GM10847 (cell line): Measurements from ENCODE around the gene CHAC1.

Experiments
- POLR2A ChIP-seq: IDR thresholded peaks from 2 replicates; pipeline ENCODE4 v1.6.1; 2011; ENCODE audit not compliant: insufficient read length; ENCODE audit errors: extremely low read depth

Gene CHAC1

GRCh38 chr15:40929660-40930429, 23.4 kb upstream of the CHAC1 start:
- no peak for TF ChIP-seq POLR2A

- no peak for TF ChIP-seq POLR2A
Observed at GRCh38 chr15:40930430-40931299, 22.6 kb upstream of the CHAC1 start.

DNA sequence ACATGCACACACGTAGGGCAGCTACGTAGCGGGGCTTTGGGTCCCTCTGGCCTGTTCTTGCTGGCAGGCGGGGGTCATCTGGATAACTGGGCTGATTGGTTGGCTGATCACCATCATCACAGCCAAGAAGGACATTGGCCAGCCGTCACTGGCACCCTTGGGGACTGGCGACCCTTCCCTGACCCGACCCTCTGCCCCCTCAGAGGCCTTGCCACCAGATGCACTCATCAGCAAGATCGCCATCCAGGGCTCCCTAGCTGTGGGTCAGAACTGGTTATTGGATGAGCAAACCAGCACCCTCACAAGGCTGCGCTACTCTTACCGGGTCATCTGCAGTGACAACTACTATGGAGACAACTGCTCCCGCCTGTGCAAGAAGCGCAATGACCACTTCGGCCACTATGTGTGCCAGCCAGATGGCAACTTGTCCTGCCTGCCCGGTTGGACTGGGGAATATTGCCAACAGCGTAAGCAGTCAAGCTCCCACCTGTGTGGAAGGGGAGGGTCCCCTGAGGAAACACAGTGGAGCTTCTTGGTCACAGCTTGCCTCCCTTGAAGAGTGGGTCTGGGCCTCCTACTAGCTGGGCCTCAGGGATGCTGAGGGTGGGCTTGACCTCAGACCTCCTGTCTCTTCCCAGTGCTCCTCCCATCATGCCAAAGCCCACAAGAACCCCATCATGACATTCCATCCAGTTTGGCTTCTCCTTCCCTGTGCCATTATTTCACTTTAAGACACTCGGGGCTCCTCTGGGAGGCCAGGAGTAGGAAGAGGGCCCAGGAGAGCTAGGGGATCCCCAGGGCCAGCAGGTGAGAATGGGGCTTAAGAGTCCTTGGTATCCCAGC, 21.8 kb upstream of the CHAC1 start:
- TF ChIP-seq POLR2A: no peak

DNA sequence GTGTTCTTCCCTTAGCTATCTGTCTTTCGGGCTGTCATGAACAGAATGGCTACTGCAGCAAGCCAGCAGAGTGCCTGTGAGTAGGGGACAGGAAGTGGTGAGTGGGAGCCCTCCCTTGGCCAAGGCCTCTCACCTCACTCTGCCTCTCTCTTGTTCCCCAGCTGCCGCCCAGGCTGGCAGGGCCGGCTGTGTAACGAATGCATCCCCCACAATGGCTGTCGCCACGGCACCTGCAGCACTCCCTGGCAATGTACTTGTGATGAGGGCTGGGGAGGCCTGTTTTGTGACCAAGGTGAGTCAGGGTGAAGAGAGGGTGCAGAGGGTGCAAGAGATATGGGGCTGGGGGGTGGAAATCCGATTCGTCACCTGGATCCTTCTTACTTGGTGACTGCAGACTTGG, 21.1 kb upstream of the CHAC1 start:
- no peak for TF ChIP-seq POLR2A

- no peak for TF ChIP-seq POLR2A
Observed at GRCh38 chr15:40932649-40933516, 20.4 kb upstream of the CHAC1 start.

DNA sequence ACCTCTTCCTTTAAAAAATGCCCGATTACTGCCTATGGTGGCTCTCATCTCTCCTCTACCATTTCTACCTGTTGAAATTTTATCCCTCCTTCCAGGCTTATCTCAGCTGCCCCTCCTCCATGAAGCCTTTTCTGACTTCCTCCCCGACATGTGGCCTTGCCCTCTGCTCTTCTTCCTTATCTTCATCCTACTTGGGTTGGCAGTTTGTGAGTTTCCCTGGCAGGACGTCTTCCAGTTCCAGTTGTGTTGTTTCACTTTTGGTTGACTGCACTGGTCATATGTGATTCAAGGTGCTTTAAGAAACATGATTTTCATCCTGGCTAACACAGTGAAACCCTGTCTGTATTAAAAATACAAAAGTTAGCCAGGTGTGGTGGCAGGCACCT, 19.8 kb upstream of the CHAC1 start:
- no peak for TF ChIP-seq POLR2A

DNA sequence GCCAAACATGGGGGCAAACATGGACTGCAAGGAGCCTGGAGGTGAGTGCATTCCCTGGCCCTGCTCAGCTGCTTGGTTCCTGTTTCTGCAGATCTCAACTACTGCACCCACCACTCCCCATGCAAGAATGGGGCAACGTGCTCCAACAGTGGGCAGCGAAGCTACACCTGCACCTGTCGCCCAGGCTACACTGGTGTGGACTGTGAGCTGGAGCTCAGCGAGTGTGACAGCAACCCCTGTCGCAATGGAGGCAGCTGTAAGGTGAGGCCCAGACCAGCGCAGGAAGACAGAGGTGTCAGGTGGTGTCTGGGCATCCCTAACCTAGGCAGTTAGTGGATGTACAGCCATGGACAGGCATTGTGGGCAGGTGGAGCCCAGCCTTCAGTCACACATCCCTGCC, 18.8 kb upstream of the CHAC1 start:
- no peak for TF ChIP-seq POLR2A

GRCh38 chr15:40936234-40936708, 17.0 kb upstream of the CHAC1 start:
- TF ChIP-seq POLR2A: no peak

- no peak for TF ChIP-seq POLR2A
Observed at GRCh38 chr15:40936709-40937666, 16.3 kb upstream of the CHAC1 start.

DNA sequence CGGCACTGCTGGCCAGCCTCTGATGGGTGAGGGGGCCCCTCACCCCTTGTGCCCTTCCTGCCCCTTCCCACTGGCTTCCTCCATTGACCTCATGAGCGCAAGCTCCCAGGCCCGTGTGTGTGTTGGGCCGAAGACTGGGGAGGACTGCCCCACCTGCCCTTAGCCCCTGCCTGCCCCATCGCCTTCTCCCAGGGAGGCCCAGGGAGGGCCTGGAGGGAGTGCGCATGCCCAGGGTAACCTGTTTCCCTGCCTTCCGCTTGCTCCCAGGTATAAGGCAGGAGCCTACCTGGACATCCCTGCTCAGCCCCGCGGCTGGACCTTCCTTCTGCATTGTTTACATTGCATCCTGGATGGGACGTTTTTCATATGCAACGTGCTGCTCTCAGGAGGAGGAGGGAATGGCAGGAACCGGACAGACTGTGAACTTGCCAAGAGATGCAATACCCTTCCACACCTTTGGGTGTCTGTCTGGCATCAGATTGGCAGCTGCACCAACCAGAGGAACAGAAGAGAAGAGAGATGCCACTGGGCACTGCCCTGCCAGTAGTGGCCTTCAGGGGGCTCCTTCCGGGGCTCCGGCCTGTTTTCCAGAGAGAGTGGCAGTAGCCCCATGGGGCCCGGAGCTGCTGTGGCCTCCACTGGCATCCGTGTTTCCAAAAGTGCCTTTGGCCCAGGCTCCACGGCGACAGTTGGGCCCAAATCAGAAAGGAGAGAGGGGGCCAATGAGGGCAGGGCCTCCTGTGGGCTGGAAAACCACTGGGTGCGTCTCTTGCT, 15.3 kb upstream of the CHAC1 start:
- no peak for TF ChIP-seq POLR2A

DNA sequence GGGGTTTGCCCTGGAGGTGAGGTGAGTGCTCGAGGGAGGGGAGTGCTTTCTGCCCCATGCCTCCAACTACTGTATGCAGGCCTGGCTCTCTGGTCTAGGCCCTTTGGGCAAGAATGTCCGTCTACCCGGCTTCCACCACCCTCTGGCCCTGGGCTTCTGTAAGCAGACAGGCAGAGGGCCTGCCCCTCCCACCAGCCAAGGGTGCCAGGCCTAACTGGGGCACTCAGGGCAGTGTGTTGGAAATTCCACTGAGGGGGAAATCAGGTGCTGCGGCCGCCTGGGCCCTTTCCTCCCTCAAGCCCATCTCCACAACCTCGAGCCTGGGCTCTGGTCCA, 14.8 kb upstream of the CHAC1 start:
- TF ChIP-seq POLR2A: no peak

- TF ChIP-seq POLR2A: no peak
Observed at GRCh38 chr15:40940296-40940801, 12.9 kb upstream of the CHAC1 start.
